ENCODE results near the gene TMCO5A.

DNA sequence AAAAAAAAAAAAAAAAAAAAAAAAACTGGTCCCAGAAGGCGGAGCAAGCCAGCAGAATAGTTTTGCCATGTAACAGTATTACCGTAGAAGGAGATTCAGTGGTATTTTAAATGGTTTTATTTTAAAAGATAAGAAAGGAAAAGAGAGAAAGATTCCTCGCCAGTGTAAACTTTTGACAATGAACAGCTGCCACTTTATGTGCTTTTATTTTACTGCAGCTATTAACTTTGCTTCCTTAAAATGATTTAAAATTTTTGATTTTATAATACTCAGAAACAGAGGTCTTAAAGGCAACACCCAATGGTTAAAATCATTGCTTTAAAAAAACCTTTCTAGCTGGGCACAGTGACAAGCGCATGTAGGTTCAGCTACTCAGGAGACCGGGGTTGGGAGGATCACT, 46.8 kb downstream of the TMCO5A start:
- TF ChIP-seq, protein P1, sequence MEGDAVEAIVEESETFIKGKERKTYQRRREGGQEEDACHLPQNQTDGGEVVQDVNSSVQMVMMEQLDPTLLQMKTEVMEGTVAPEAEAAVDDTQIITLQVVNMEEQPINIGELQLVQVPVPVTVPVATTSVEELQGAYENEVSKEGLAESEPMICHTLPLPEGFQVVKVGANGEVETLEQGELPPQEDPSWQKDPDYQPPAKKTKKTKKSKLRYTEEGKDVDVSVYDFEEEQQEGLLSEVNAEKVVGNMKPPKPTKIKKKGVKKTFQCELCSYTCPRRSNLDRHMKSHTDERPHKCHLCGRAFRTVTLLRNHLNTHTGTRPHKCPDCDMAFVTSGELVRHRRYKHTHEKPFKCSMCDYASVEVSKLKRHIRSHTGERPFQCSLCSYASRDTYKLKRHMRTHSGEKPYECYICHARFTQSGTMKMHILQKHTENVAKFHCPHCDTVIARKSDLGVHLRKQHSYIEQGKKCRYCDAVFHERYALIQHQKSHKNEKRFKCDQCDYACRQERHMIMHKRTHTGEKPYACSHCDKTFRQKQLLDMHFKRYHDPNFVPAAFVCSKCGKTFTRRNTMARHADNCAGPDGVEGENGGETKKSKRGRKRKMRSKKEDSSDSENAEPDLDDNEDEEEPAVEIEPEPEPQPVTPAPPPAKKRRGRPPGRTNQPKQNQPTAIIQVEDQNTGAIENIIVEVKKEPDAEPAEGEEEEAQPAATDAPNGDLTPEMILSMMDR (IDR thresholded peaks at IDR 0.05; ENCODE audit: insufficient read depth, low read depth, low read length), result no peak
- TF ChIP-seq EZH2 (IDR thresholded peaks at IDR 0.05; ENCODE audit: insufficient read depth, low read length), result no peak
